Measurements from ENCODE around the gene TCEAL7.

- TF ChIP-seq EZH2 (IDR thresholded peaks at IDR 0.05; ENCODE audit: low read length) (no peak), CTCF (optimal IDR thresholded peaks at IDR 0.05 in 1 of 3, IDR thresholded peaks at IDR 0.05 in 1 of 3, conservative IDR thresholded peaks at IDR 0.05 in 1 of 3; ENCODE audit: extremely low read depth in 1 of 3, insufficient read depth in 2 of 3, low read length in 3 of 3) (no peak)
Measured at GRCh38 chrX:103310555-103311398, 19.3 kb upstream of the TCEAL7 start, which contains the start of gene BEX2.

All from keratinocyte (primary cell).